ENCODE data around the gene RPH3AL. TPM values are rescaled to one million over a fixed set of nuclear protein-coding genes. Genes with fewer than 3 reads are reported as not detected.

The RPH3AL gene
- total RNA-seq, 4 donors from 2014 or later = 24.3 to 90.5 (median 47.2) TPM

- Histone ChIP-seq H3K27ac (no peak overlapping the region), H3K36me3 (no peaks in the 10 kb centered on the region), H3K27me3 (peaks cover 9% of the 10 kb centered on the region), H3K4me1 (peaks cover 0 to 11% (median 0%) of the 10 kb centered on the region in 4 donors), H3K9me3 (no peaks in the 10 kb centered on the region), H3K4me3 (no peak overlapping the region)
- TF ChIP-seq CTCF (IDR thresholded peaks at IDR 0.05) = no peak
- TF ChIP-seq POLR2A (IDR thresholded peaks at IDR 0.05) = no peak
- TF ChIP-seq POLR2AphosphoS5 (IDR thresholded peaks at IDR 0.05) = no peak
- TF ChIP-seq EP300 (IDR thresholded peaks at IDR 0.05; ENCODE audit: low read depth) = no peak
- intact Hi-C loops (cut with DNase I; ENCODE audit: low total_unique reads) = no loop called here
- no peak for DNase-seq
- 76 to 84% methylated on average over 9 to 16 of the region's 16 CpGs for WGBS, 2 donors (ENCODE audit: low coverage in 1 of 2)
- in situ Hi-C loops (cut with MboI; ENCODE audit: low pct_ligation_motif_present in 1 of 4, low pct_unique_long_range_greater_than_20kb in 1 of 4, low sequenced_read_pairs in 3 of 4) = no loop called here
Observed at GRCh38 chr17:194828-195602, 157.6 kb downstream of the RPH3AL start.

GRCh38 chr17:193841-194806, 158.5 kb downstream of the RPH3AL start:
- WGBS, 2 donors (ENCODE audit: low coverage in 1 of 2) = 56% methylated on average over 31 of the region's 31 CpGs; no CpG with 5 or more reads in 1 of the 2 donors
- in situ Hi-C loops (cut with MboI; ENCODE audit: low pct_ligation_motif_present in 1 of 4, low pct_unique_long_range_greater_than_20kb in 1 of 4, low sequenced_read_pairs in 3 of 4) (no loop called here), intact Hi-C loops (cut with DNase I; ENCODE audit: low total_unique reads) (no loop called here)
- Histone ChIP-seq H3K27me3 (peaks cover 3% of the 10 kb centered on the region), H3K36me3 (no peaks in the 10 kb centered on the region), H3K27ac (no peak overlapping the region), H3K9me3 (no peaks in the 10 kb centered on the region), H3K4me3 (no peak overlapping the region), H3K4me1 (peaks cover 0 to 4% (median 0%) of the 10 kb centered on the region in 4 donors)
- TF ChIP-seq POLR2A (IDR thresholded peaks at IDR 0.05) = no peak
- no peak for TF ChIP-seq CTCF (IDR thresholded peaks at IDR 0.05)
- no peak for TF ChIP-seq EP300 (IDR thresholded peaks at IDR 0.05; ENCODE audit: low read depth)
- no peak for TF ChIP-seq POLR2AphosphoS5 (IDR thresholded peaks at IDR 0.05)
- no peak for DNase-seq

- TF ChIP-seq POLR2AphosphoS5 (IDR thresholded peaks at IDR 0.05) = no peak
- no peak for TF ChIP-seq POLR2A (IDR thresholded peaks at IDR 0.05)
- TF ChIP-seq CTCF (IDR thresholded peaks at IDR 0.05) = no peak
- H3K27ac ChIP-seq = no peak overlapping the region
- no peaks in the 10 kb centered on the region for H3K9me3 ChIP-seq
- no peaks in the 10 kb centered on the region for H3K36me3 ChIP-seq
- no peak overlapping the region for H3K4me3 ChIP-seq
- H3K4me1 ChIP-seq = peaks cover 0 to 4% (median 0%) of the 10 kb centered on the region in 4 donors
- intact Hi-C loops (cut with DNase I; ENCODE audit: low total_unique reads) = no loop called here
- H3K27me3 ChIP-seq = peaks cover 3% of the 10 kb centered on the region
- 92% methylated on average over 8 of the region's 8 CpGs; no CpG with 5 or more reads in 1 of the 2 donors for WGBS, 2 donors (ENCODE audit: low coverage in 1 of 2)
- no peak for DNase-seq
- in situ Hi-C loops (cut with MboI; ENCODE audit: low pct_ligation_motif_present in 1 of 4, low pct_unique_long_range_greater_than_20kb in 1 of 4, low sequenced_read_pairs in 3 of 4) = no loop called here
Observed at GRCh38 chr17:193426-193810, 159.2 kb downstream of the RPH3AL start.

All from transverse colon (tissue), 4 donors.